ENCODE results near the gene AKAP1. TPM values are rescaled to one million over a fixed set of nuclear protein-coding genes. Genes with fewer than 3 reads are reported as not detected.

AKAP1 gene
- polyA plus RNA-seq, 1 donor from 2014 or later = 38.7 TPM

DNA sequence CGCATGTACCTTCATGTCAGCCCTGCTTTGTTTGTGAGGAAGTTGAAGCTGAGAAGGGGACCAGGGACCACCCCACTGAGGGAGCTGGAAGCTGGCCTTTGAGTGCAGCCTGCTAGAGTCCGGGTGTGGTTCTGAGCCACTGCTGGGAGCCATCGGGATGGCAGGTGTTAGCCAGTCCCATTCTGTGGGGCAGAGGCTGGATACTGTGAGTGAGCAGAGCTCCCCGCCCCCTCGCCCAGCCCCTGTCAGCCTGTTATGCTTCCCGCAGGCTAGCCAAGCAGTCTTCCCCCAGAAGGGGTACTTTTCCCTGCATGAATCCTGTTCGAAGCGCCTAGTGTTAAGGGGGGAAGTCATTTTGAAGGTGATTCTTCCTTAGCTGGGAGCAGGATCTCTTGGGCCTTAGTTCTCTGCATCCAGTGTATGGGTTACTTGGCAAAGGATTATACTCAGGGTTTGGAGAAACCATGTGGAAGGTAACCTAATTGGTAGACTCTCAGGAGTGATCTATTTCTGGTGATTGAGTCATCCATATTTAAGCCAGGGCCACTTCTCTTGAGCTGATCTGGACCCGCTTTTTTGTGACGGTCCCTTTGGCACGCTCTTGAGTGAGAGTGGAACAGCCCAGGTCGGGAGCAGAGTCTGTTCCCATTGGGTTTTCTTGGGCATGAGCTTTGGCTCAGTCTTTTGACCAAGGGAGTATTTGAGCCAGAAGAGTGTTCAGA, 23.8 kb downstream of the AKAP1 start:
- no peak for TF ChIP-seq EZH2 (IDR thresholded peaks at IDR 0.05; ENCODE audit: borderline replicate concordance, insufficient read depth, low read length, poor library complexity, severe bottlenecking)
- Histone ChIP-seq H4K20me1 (ENCODE audit: insufficient read depth) (no peaks in the 10 kb centered on the region), H3K27ac (ENCODE audit: low read length) (no peak overlapping the region), H3F3A (ENCODE audit: insufficient read depth, low read length, poor library complexity, severe bottlenecking) (no peaks in the 10 kb centered on the region), H3K4me2 (ENCODE audit: low read length) (no peak overlapping the region), H3K9ac (ENCODE audit: low read length) (no peak overlapping the region), H3K79me2 (replicated peaks; ENCODE audit: insufficient read depth, low read length) (no peaks in the 10 kb centered on the region), H3K4me3 (ENCODE audit: low read length) (no peak overlapping the region), H3K9me3 (ENCODE audit: low read length) (no peaks in the 10 kb centered on the region), H3K9me2 (ENCODE audit: insufficient read depth, low read length) (no peaks in the 10 kb centered on the region), H3K36me3 (ENCODE audit: insufficient read depth, low read length) (peaks cover 3% of the 10 kb centered on the region), H3K27me3 (ENCODE audit: insufficient read depth, low read depth, low read length) (no peaks in the 10 kb centered on the region), H2AFZ (ENCODE audit: low read depth, low read length) (no peak overlapping the region)

- Histone ChIP-seq H3K36me3 (ENCODE audit: insufficient read depth, low read length) (peaks cover 6% of the 10 kb centered on the region), H3K9me3 (ENCODE audit: low read length) (no peaks in the 10 kb centered on the region), H3K27me3 (ENCODE audit: insufficient read depth, low read depth, low read length) (no peaks in the 10 kb centered on the region), H3K9me2 (ENCODE audit: insufficient read depth, low read length) (no peaks in the 10 kb centered on the region), H2AFZ (ENCODE audit: low read depth, low read length) (no peak overlapping the region), H3K79me2 (replicated peaks; ENCODE audit: insufficient read depth, low read length) (no peaks in the 10 kb centered on the region), H3K9ac (ENCODE audit: low read length) (no peak overlapping the region), H3K4me2 (ENCODE audit: low read length) (no peak overlapping the region), H3K4me3 (ENCODE audit: low read length) (no peak overlapping the region), H4K20me1 (ENCODE audit: insufficient read depth) (no peaks in the 10 kb centered on the region), H3F3A (ENCODE audit: insufficient read depth, low read length, poor library complexity, severe bottlenecking) (no peaks in the 10 kb centered on the region), H3K27ac (ENCODE audit: low read length) (no peak overlapping the region)
- TF ChIP-seq CTCF (IDR thresholded peaks at IDR 0.05; ENCODE audit: poor library complexity, severe bottlenecking) (no peak), EP300 (conservative IDR thresholded peaks at IDR 0.05; ENCODE audit: poor library complexity, severe bottlenecking) (no peak), RAD21 (conservative IDR thresholded peaks at IDR 0.05) (no peak), TAF1 (IDR thresholded peaks at IDR 0.05; ENCODE audit: low read depth) (no peak)
Measured at GRCh38 chr17:57109393-57110151, 24.5 kb downstream of the AKAP1 start.

DNA sequence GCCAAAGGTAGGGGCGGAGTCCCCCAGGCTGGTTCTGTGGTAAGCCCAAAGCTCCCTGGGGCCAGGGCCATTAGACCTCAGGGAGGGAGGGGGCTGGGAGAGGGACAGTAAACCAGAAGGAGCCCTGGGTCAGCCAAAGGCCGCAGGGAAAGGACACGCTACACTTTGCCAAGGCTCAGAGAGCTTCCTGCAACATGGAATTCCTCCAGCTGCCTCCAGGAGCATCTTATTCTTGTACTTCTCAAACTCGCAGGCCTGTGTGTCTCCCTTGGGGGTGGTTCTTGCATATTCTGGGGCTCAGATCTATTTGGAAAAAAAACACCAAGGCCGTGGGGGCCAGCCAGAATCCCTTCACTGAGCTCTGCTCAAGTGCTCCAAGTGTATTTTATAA, 25.1 kb downstream of the AKAP1 start:
- no peaks in the 10 kb centered on the region for H3K79me2 ChIP-seq (replicated peaks; ENCODE audit: insufficient read depth, low read length)
- H3K4me2 ChIP-seq (ENCODE audit: low read length) = no peak overlapping the region
- no peaks in the 10 kb centered on the region for H3K9me3 ChIP-seq (ENCODE audit: low read length)
- H3K36me3 ChIP-seq (ENCODE audit: insufficient read depth, low read length) = peaks cover 6% of the 10 kb centered on the region
- no peaks in the 10 kb centered on the region for H3F3A ChIP-seq (ENCODE audit: insufficient read depth, low read length, poor library complexity, severe bottlenecking)
- no peak overlapping the region for H3K27ac ChIP-seq (ENCODE audit: low read length)
- no peak overlapping the region for H3K9ac ChIP-seq (ENCODE audit: low read length)
- no peak overlapping the region for H3K4me3 ChIP-seq (ENCODE audit: low read length)
- no peaks in the 10 kb centered on the region for H3K9me2 ChIP-seq (ENCODE audit: insufficient read depth, low read length)
- no peaks in the 10 kb centered on the region for H4K20me1 ChIP-seq (ENCODE audit: insufficient read depth)
- no peaks in the 10 kb centered on the region for H3K27me3 ChIP-seq (ENCODE audit: insufficient read depth, low read depth, low read length)
- no peak overlapping the region for H2AFZ ChIP-seq (ENCODE audit: low read depth, low read length)
- TF ChIP-seq TAF1 (IDR thresholded peaks at IDR 0.05; ENCODE audit: low read depth) (no peak), MXI1 (conservative IDR thresholded peaks at IDR 0.05; ENCODE audit: poor library complexity, severe bottlenecking) (no peak), RAD21 (conservative IDR thresholded peaks at IDR 0.05) (no peak), EZH2 (IDR thresholded peaks at IDR 0.05; ENCODE audit: borderline replicate concordance, insufficient read depth, low read length, poor library complexity, severe bottlenecking) (no peak), SMC3 (conservative IDR thresholded peaks at IDR 0.05; ENCODE audit: poor library complexity) (no peak), POLR2AphosphoS5 (IDR thresholded peaks at IDR 0.05) (no peak), CTCF (IDR thresholded peaks at IDR 0.05; ENCODE audit: poor library complexity, severe bottlenecking) (no peak), EP300 (conservative IDR thresholded peaks at IDR 0.05; ENCODE audit: poor library complexity, severe bottlenecking) (no peak)
